Measurements from ENCODE around the gene TIMM17A.

DNA sequence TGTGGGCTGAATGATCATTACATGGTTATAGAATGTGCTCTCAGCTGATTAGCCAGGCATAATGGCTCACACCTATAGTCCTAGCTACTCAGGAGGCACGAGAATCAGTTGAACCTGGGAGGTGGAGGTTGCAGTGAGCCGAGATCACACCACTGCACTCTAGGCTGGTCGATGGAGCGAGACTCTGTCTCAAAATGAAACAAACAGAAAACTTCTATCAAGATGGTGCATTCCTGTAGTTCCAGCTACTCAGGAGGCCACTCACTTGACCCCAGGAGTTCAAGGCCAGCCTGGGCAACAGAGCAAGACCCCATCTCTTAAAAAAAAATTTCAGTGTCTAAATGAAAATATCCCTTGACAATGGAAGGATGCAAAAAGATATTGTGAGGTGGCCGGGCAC lies 10.9 kb downstream of the TIMM17A start:
- TF ChIP-seq, protein P1, sequence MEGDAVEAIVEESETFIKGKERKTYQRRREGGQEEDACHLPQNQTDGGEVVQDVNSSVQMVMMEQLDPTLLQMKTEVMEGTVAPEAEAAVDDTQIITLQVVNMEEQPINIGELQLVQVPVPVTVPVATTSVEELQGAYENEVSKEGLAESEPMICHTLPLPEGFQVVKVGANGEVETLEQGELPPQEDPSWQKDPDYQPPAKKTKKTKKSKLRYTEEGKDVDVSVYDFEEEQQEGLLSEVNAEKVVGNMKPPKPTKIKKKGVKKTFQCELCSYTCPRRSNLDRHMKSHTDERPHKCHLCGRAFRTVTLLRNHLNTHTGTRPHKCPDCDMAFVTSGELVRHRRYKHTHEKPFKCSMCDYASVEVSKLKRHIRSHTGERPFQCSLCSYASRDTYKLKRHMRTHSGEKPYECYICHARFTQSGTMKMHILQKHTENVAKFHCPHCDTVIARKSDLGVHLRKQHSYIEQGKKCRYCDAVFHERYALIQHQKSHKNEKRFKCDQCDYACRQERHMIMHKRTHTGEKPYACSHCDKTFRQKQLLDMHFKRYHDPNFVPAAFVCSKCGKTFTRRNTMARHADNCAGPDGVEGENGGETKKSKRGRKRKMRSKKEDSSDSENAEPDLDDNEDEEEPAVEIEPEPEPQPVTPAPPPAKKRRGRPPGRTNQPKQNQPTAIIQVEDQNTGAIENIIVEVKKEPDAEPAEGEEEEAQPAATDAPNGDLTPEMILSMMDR (conservative IDR thresholded peaks at IDR 0.05; ENCODE audit: low read length), result no peak
- TF ChIP-seq EZH2phosphoT487 (IDR thresholded peaks at IDR 0.05; ENCODE audit: borderline replicate concordance), result no peak

Measured in Loucy (cell line).